Endothelial cell of umbilical vein (primary cell): ENCODE results near the gene ERBB2. TPM values are rescaled to one million over a fixed set of nuclear protein-coding genes. Genes with fewer than 3 reads are reported as not detected.
A peak's percentile ranks its signal among the peaks of the same experiment; 100 is the strongest.

Source experiments
- BruUV-seq: library from RNA; stranded (reverse); fragments of 400-500 nt; replicated peaks from 2 replicates; lab custom pipeline; 2021; lab: Mats Ljungman, UMichigan
- CTCF ChIA-PET: fragments of 300-600, 350-600 bp; sonication (Branson Sonifier 250); formaldehyde crosslinking; loops from one replicate; lab custom pipeline; 2021; ENCODE audit warnings: antibody characterized with exemption, inconsistent platforms; lab: Charles Lee
- POLR2A ChIA-PET: fragments of 300-600, 350-600 bp; sonication (Branson Sonifier 250); formaldehyde crosslinking; loops from one replicate; lab custom pipeline; 2021; ENCODE audit warnings: antibody characterized with exemption, inconsistent platforms; lab: Charles Lee
- DNase-seq: peaks from one replicate; pipeline ENCODE4 v3.0.0-alpha.2; 2011; ENCODE audit warnings: low read depth, low spot score
- FAIRE-seq: peaks from 2 replicates; lab custom pipeline; 2011; peaks lifted over from hg19 to GRCh38; lab: Jason Lieb, UNC
- H2AFZ ChIP-seq: 2 replicates; pipeline ENCODE4 v1.6.0; 2012; ENCODE audit warnings: low read depth, low read length, control low read depth, inconsistent platforms
- H3K27ac ChIP-seq: 2 replicates; pipeline ENCODE4 v1.5.1; 2011; ENCODE audit warnings: low read depth, mild to moderate bottlenecking, control low read depth, low read length, moderate library complexity; ENCODE audit not compliant: insufficient read depth
- H3K27me3 ChIP-seq, 2 experiments: 2 replicates each; pipeline versions ENCODE4 v1.6.0 to v1.6.1; 2011; ENCODE audit warnings: low read length in 2 of 2, mixed read lengths in 1 of 2; ENCODE audit not compliant: control insufficient read depth in 2 of 2, insufficient read depth in 2 of 2
- H3K36me3 ChIP-seq, 2 experiments: 2 replicates in 1 of 2; 3 replicates in 1 of 2; pipeline ENCODE4 v1.5.1; 2011; ENCODE audit warnings: low read length in 2 of 2, mild to moderate bottlenecking in 1 of 2, moderate library complexity in 1 of 2; ENCODE audit not compliant: control insufficient read depth in 2 of 2, insufficient read depth in 2 of 2; ENCODE audit errors: extremely low read depth in 1 of 2
- H3K4me1 ChIP-seq: 3 replicates; pipeline ENCODE4 v1.5.1; 2011; ENCODE audit warnings: mild to moderate bottlenecking, low read length; ENCODE audit not compliant: control insufficient read depth, insufficient read depth; ENCODE audit errors: extremely low read depth
- H3K4me2 ChIP-seq: 2 replicates; pipeline ENCODE4 v1.6.1; 2011; ENCODE audit warnings: low read length, control low read depth, mixed read lengths; ENCODE audit not compliant: insufficient read depth
- H3K4me3 ChIP-seq, 3 experiments: fragments of 200-600 bp in 1 of 3; sonication (generic), shearing (Covaris generic) in 1 of 3; replicated peaks in 1 of 3; 2 replicates each; pipeline ENCODE4 v1.5.1; 2011 to 2016; ENCODE audit warnings: control low read depth in 3 of 3, low read length in 3 of 3, mild to moderate bottlenecking in 2 of 3, inconsistent platforms in 1 of 3, low read depth in 1 of 3, moderate library complexity in 1 of 3; ENCODE audit not compliant: insufficient read depth in 1 of 3
- H3K79me2 ChIP-seq: 2 replicates; pipeline ENCODE4 v1.6.0; 2012; ENCODE audit warnings: low read length, inconsistent platforms; ENCODE audit not compliant: control insufficient read depth, insufficient read depth
- H3K9ac ChIP-seq: replicated peaks from 2 replicates; pipeline ENCODE3; 2011; ENCODE audit warnings: low read length, control low read depth; ENCODE audit not compliant: insufficient read depth; ENCODE audit errors: extremely low read depth
- H3K9me1 ChIP-seq: replicated peaks from 3 replicates; pipeline ENCODE4 v1.6.0; 2011; ENCODE audit warnings: mild to moderate bottlenecking, low read length; ENCODE audit not compliant: control insufficient read depth, insufficient read depth; ENCODE audit errors: extremely low read depth
- H3K9me3 ChIP-seq: replicated peaks from 2 replicates; pipeline ENCODE4 v1.5.1; 2012; ENCODE audit warnings: low read length, inconsistent platforms; ENCODE audit not compliant: control insufficient read depth, insufficient read depth
- H4K20me1 ChIP-seq: replicated peaks from 2 replicates; pipeline ENCODE3; 2011; ENCODE audit warnings: mild to moderate bottlenecking, low read length; ENCODE audit not compliant: control insufficient read depth, insufficient read depth; ENCODE audit errors: extremely low read depth
- EZH2 ChIP-seq: IDR thresholded peaks from 2 replicates; pipeline ENCODE4 v1.6.1; 2012; ENCODE audit warnings: borderline replicate concordance, low read depth, mild to moderate bottlenecking, moderate library complexity, low read length, inconsistent platforms; ENCODE audit not compliant: severe bottlenecking
- GATA2 ChIP-seq: IDR thresholded peaks from 2 replicates; pipeline ENCODE4 v1.7.0; 2011; ENCODE audit warnings: low read depth, mild to moderate bottlenecking, moderate library complexity, mixed read lengths, low read length; ENCODE audit not compliant: insufficient read length, insufficient read depth
- dilution Hi-C: fragments of 300-500 bp; cut with MboI; formaldehyde crosslinking; loops from one replicate; pipeline ENCODE4 v1.15.0; 2019; ENCODE audit warnings: low sequenced_read_pairs; ENCODE audit not compliant: extremely low pct_ligation_motif_present
- intact Hi-C: fragments of 100-400 bp; cut with micrococcal nuclease; formaldehyde crosslinking; loops from one replicate; pipeline ENCODE4 v1.10.0; 2022
- polyA plus RNA-seq, 4 experiments: library from polyadenylated mRNA; depleted of rRNA in 3 of 4; stranded (reverse) in 3 of 4; unstranded in 1 of 4; fragments of >200 nt; gene quantifications; 2 replicates each; pipeline versions ENCODE4 v1.2.1 to v1.2.3, GENCODE V29; 2011 to 2012; ENCODE audit warnings: missing spikeins in 1 of 4
- total RNA-seq: library from RNA; stranded (reverse); gene quantifications from 2 replicates; pipeline ENCODE4 v1.2.3, GENCODE V29; 2021
- TF ChIP-seq, protein P1 (sequence below): IDR thresholded peaks from 2 replicates; pipeline ENCODE4 v1.6.1; 2011; ENCODE audit not compliant: insufficient read depth, insufficient read length

The ERBB2 gene
- total and polyA plus RNA-seq, 2 donors (not counting 3 experiments of a cell fraction or from before 2014, with no cell fraction given) = 20.6 to 32.9 TPM

DNA sequence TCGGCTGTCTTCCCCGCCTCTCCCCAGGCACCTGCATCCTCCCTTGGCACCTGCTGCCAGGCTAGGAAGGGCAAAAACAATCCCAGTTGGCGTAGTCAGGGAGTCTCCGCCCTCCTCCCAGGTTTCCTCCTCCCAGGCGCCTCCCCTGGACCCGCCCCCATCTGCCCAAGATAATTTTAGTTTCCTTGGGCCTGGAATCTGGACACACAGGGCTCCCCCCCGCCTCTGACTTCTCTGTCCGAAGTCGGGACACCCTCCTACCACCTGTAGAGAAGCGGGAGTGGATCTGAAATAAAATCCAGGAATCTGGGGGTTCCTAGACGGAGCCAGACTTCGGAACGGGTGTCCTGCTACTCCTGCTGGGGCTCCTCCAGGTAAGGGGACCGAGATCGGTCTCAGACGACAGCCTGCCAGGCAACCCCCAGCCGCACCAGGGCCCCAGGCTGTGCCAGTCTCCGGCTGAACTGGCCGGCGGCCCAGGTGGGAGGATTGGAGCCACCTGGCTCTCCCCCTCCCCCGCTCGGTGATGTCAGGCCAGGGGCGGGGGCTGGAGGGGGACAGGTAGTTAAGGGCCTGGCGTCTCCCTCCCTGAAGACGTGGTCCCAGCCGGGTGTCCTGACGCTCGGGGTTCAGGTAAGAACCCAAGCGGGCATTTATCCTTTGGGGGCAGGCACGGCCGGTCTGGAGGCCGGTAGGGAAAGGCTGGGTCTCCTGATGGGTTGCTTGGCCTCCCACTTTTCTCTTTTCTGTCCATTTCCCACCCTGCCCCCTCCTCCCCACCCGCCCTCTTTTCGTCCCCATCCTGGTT is 38.1 kb downstream of the ERBB2 start, which contains the start of gene GRB7:
GRB7 (plus strand) TSS at position 179 of the 808 bp plus-strand sequence. CDS start 4,364 bp downstream, outside the sequence.
- Histone ChIP-seq H4K20me1 (no peaks in the 10 kb centered on the region), H2AFZ (peak within 1 kb of the TSS; percentile 66), H3K4me3 (no peak within 1 kb of the TSS), H3K4me2 (no peak within 1 kb of the TSS), H3K9ac (no peak within 1 kb of the TSS), H3K79me2 (no peaks in the 10 kb centered on the region), H3K9me1 (no peaks in the 10 kb centered on the region), H3K36me3 (no peaks in the 10 kb centered on the region), H3K27me3 (peaks cover 18 to 23% of the 10 kb centered on the region in 2 experiments), H3K27ac (no peak within 1 kb of the TSS), H3K9me3 (no peaks in the 10 kb centered on the region), H3K4me1 (peaks cover 14% of the 10 kb centered on the region)
- intact Hi-C loops = loop anchor here (1.0 kb wide), 1 partner anchor 44 kb away; no protein-coding TSS in a partner anchor
- no TSS peak for BruUV-seq
- CTCF ChIA-PET = no interaction called here
- no peak for FAIRE-seq
- TF ChIP-seq GATA2 = no peak
- peak; percentile 76 for TF ChIP-seq EZH2
- DNase-seq = no peak
- POLR2A ChIA-PET = no interaction called here
- dilution Hi-C loops = no loop called here

GRCh38 chr17:39738568-39738901 is 38.7 kb downstream of the ERBB2 start:
- no TSS peak for BruUV-seq
- dilution Hi-C loops (no loop called here), intact Hi-C loops (loop anchor here (1.0 kb wide), 1 partner anchor 44 kb away; no protein-coding TSS in a partner anchor)
- Histone ChIP-seq H3K27me3 (peaks cover 18 to 27% of the 10 kb centered on the region in 2 experiments), H3K4me1 (peaks cover 14% of the 10 kb centered on the region), H3K4me2 (no peak overlapping the region), H4K20me1 (no peaks in the 10 kb centered on the region), H3K9me3 (no peaks in the 10 kb centered on the region), H3K9ac (no peak overlapping the region), H3K36me3 (no peaks in the 10 kb centered on the region), H3K4me3 (no peak overlapping the region), H2AFZ (peak overlapping the region; percentile 66), H3K9me1 (no peaks in the 10 kb centered on the region), H3K79me2 (no peaks in the 10 kb centered on the region), H3K27ac (no peak overlapping the region)
- CTCF ChIA-PET = interaction anchor here (1.6 kb wide), 1 partner anchor 9 kb away, joined by 11 read pairs; the partner anchor contains the start of gene MIEN1
- POLR2A ChIA-PET = no interaction called here
- DNase-seq = no peak
- TF ChIP-seq, protein P1, sequence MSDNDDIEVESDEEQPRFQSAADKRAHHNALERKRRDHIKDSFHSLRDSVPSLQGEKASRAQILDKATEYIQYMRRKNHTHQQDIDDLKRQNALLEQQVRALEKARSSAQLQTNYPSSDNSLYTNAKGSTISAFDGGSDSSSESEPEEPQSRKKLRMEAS = no peak
- peak; percentile 66 for TF ChIP-seq EZH2
- no peak for FAIRE-seq
